ENCODE measurements around the gene CYSTM1.
"Not testable (repeated sequence)": the region's sequence is repeated elsewhere in the genome, so short reads cannot be mapped to it uniquely, and the experiment has no call there.

The CYSTM1 gene

DNA sequence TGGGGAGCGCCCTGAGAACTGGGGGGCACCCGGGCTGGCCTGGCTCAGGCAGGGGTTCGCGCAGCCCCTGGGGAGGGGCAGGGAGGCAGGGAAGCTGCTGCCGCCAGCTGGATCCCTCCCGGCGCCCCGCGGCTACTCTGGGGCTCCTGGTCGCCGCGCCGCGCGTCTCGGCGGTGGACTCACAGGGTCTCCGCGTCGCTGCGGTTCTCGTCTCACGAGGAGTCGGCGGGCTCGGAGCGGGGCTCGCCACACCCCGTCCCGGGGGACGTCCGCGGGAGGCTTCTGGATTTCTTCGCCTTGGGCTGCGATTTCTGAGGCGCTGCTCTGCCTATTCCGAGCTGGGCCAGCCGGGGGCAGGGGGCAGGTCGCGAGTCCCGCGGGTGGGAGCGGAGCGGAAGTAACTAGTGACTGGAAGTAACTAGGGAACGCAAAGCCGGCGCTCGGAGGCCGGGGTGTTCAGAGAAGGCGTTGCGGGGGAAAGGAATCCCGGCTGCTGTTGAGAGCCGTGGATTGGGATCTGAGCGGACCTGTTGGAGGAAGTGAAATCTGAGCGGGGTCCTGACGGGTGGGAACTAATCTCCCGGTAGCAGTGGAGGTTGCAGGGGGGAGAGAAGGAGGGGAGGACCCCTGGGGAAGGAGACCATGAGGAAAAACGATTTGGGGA lies 511 bp downstream of the CYSTM1 start:
- in situ Hi-C loops (cut with HindIII; ENCODE audit: low sequenced_read_pairs) = no loop called here

DNA sequence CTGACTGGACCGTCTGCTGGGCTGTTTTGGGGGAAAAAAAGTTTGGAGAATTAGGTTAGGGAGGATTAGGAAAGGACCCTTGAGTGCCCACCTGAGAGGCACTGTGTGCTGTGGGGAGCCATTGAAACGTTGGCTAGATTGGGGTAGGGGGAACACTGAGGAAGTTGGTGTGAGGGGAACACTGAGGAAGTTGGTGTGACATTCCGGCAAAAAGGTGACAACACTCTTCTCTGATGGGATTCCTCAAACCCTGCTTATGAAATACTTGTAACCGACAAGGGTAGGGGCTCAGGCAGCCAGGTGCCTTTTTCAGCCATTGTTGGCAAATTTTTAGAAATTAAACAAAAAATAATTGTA lies 1.0 kb downstream of the CYSTM1 start:
- in situ Hi-C loops (cut with HindIII; ENCODE audit: low sequenced_read_pairs) = no loop called here

DNA sequence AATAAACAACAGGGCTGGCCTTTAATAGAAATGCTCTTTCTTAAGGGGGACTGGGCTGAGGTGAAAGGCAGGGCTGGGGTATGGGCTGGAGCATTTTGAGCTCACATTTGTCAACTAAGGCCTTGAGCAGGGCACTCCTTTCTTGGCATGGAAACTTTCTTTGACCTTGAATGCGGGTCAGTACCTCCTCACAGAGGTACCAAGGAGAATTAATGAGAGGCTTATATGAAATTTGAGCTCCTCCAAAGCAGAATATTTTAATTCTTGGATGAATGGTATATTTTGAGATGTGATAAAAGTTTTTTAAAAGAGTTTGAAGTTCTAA lies 3.1 kb downstream of the CYSTM1 start:
- in situ Hi-C loops (cut with HindIII; ENCODE audit: low sequenced_read_pairs) = no loop called here

DNA sequence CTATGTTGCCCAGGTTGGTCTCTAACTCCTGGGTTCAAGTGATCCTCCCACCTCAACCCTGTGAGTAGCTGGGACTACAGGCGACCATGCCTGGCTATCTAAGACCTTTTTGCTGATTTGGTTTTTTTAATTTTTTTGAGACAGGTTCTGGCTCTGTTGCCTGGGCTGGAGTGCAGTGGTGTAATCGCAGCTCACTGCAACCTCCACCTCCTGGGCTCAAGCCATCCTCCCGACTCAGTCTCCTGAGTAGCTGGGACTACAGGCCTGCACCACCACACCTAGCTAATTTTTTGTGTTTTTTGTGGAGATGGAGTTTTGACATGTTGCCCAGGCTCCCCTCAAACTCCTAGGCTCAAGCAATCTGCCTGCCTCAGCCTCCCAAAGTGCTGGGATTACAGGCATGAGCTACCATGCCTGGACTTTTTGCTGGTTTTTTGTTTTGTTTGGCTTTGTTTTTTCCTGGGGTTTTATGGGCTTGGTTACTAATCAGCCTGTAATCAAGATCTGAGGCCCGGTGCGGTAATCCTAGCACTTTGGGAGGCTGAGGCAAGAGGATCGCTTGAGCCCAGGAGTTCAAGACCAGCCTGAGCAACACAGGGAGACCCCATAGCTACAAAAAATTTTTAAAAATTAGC lies 3.6 kb downstream of the CYSTM1 start:
- in situ Hi-C loops (cut with HindIII; ENCODE audit: low sequenced_read_pairs) = no loop called here

DNA sequence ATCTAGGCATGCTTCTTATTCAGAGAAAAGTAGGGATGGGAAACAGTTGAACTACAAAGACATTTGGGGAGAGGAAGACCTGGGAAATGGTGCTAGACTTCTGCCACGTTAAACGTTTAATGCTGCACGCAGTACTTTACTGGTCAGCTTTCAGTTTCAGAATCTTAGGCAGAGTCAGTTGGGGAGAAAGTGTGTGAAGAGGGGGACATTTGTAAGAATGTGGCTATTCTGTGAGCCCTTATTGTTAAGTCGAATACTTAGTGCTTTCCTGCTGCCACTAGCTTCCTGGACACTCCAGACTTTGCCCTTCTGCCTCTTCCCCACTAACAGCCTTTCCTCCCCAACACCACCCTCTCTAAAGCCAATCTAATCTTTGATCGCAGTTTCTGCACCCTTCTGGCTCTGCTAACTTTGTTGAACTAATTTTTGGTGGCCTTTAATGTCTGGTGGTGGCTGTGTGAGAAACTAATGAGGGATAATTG lies 6.1 kb downstream of the CYSTM1 start:
- in situ Hi-C loops (cut with HindIII; ENCODE audit: low sequenced_read_pairs) = no loop called here

DNA sequence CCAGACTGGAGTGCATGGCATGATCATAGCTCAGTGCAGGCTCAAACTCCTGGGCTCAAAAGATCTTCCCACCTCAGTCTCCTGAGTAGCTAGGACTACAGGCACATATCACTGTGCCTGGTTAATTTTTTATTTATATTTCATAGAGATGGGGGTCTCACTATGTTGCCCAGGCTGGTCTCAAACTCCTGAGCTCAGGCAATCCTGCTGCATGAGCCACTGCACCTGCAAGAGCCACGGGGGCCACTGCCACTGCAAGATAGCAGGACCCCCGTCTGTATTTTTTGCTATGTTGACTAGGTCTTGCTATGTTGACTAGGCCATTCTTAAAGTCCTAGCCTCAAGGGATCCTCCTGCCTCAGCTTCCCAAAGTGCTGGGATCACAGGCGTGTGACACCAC lies 6.5 kb downstream of the CYSTM1 start:
- in situ Hi-C loops (cut with HindIII; ENCODE audit: low sequenced_read_pairs) = no loop called here

DNA sequence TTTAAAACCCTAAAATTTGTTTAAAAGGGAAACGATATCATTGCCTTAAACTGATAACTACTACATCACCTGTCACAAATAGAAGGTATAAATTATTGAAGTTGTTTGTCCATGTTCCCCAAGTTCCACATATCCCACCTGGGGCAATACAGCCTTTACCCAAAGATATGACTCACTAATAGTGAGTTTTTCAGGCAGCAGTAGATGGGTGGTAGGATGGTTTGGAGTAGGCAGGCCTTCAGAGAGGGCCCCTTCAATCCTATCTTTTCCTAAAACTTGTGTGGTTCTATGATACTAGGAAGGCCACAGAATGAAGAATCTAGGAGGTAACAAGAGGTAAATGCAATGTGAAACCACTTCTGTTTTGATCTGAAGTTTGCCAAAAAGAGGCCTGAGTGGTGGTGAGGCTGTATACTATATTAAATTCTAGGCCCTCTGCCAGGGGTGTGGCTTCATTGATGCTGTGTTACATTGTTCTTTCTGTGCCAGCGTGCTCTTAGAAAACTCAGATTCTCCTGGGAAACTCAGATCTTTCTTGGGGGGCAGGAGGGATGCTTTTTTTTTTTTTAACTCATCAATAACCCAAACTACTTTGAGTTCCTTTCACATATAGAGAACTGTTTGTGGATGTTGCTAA lies 7.2 kb downstream of the CYSTM1 start:
- in situ Hi-C loops (cut with HindIII; ENCODE audit: low sequenced_read_pairs) = no loop called here

DNA sequence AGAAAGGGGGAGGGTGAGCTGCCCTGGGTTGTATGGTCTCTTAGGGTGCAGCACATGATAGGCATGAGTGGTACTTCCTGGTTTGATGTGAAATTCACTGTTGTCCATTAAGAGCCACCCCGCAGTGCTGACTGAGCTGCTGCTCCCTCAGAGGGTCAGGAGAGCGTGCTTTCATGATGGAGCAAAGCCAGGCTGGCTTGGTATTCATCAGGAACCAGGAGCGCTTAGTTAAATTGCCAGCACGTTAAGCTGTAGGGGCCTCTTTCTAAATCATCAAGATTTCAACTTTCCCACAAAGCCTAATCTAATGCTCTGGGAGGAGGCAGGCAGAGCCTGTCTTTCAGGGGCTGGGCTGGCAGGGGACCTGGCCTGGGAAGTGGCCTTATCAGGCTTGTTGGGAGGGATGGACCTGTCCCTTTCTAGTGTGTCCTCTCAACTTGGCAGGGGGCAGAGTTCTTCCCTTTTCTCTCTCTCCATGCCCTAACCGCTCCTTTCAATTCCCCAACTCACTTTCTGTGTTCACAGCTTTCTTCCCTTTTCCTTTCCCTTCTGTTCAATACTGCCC lies 7.9 kb downstream of the CYSTM1 start:
- in situ Hi-C loops (cut with HindIII; ENCODE audit: low sequenced_read_pairs) = no loop called here

DNA sequence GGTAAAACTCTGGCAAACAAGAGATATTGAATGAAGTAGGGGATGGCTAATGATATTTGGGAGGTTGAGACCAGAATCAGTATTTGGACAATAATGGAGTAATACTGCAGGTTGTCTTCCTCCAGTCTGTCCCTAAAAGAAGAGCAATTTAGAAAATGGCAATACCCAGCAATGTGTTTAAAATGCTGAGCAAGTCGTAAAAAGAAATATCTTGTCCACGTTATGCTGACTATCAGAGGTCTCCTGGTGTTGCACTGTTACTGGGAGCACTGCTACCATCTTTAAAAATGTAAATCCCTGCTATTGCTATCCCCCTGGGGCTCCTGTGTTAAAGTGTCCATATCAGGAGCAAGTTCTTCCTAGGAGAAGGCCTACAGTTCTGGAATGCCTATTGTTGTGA lies 10.4 kb downstream of the CYSTM1 start:
- in situ Hi-C loops (cut with HindIII; ENCODE audit: low sequenced_read_pairs) = no loop called here

DNA sequence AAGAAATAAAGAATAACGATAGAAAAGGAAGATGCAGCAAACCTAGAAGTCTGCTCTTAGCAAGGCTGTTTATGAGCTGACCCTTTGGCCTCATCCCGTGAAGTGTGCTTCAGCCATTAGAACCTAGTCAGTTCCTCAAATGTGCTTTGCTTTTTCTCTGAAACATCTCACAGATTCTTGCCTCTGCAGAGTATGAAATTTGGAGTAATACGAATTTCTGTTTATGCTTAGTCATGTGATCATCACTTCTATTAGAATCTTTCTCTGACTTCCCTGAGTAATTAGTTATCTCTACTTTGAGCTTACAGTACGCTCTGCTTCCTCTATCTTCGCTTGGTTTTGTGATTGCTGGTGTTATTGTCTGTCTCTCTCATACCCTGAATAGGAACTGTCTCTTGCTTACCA lies 11.3 kb downstream of the CYSTM1 start:
- in situ Hi-C loops (cut with HindIII; ENCODE audit: low sequenced_read_pairs) = no loop called here

DNA sequence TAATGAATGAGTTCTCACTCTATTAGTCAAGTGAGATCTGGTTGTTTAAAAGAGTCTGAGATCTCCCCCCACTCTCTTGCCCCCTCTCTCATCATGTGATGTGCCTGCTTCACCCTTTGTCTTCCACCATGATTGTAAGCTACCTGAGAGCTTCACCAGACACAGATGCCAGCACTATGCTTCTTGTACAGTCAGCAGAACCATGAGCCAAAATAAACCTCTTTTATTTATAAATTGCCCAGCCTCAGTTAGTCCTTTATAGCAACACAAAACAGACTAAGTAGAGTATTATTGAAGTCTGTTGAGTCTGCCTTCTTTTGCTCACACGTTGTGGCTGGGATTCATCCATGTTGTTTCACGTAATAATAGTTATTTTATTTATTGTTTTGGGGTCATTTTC lies 14.3 kb downstream of the CYSTM1 start:
- in situ Hi-C loops (cut with HindIII; ENCODE audit: low sequenced_read_pairs) = no loop called here

DNA sequence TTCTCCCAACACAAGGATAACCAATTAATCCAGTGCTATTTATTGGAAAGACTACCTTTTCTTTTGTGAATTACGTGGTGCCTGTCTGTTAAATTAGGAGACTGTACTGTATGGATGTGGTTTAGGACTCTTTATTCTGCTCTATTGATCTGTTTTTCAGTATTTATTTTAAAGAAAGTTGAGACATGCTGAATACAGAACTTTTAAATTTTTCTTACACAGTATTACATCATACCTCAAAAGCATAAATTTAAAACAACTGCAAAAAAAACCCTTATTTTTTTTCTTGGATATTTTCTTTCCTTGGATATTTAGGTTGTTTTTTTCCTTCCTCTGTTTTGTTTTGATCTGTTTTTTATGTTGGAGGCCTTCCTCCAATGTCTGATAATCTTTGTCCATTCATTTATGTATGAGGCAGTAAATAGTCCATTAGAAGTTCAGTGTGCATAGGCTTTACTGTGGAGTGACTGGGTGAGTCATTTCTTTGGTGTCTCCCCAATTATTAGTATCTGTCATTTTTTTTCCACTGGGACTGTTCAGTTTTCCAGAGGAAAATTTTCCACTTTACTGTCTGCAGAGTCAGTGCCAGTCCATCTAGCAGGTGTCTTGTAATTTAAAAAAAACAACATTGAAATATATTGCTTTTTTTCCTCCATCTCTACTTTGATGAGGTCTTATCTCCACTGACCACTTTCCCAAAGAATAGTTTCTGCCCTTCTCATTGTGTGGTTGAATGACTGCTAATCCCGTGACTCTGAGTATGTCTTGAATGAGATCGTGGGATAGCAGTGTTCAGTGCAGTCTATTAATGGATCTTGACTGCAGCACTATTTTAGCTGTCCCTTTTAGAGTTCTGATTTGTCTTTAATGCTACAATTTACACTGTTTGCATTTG lies 15.2 kb downstream of the CYSTM1 start:
- in situ Hi-C loops (cut with HindIII; ENCODE audit: low sequenced_read_pairs) = no loop called here

DNA sequence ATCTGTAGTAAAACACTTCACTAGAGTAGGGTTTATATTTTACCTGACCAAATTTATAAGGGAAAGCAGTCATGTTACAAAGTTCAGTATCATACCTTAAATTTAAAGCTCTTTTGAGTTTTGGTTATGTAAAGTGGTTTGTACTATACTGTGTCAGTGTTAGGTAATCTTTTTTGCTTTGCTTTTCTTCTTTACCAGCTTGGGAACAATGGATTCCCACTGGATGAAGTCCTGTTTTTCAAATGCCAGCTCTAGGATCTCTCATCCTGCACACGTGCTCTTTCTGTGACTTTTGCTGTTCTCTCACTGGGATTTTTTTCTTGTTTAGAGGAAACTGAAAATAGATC lies 15.9 kb downstream of the CYSTM1 start:
- in situ Hi-C loops (cut with HindIII; ENCODE audit: low sequenced_read_pairs) = no loop called here

DNA sequence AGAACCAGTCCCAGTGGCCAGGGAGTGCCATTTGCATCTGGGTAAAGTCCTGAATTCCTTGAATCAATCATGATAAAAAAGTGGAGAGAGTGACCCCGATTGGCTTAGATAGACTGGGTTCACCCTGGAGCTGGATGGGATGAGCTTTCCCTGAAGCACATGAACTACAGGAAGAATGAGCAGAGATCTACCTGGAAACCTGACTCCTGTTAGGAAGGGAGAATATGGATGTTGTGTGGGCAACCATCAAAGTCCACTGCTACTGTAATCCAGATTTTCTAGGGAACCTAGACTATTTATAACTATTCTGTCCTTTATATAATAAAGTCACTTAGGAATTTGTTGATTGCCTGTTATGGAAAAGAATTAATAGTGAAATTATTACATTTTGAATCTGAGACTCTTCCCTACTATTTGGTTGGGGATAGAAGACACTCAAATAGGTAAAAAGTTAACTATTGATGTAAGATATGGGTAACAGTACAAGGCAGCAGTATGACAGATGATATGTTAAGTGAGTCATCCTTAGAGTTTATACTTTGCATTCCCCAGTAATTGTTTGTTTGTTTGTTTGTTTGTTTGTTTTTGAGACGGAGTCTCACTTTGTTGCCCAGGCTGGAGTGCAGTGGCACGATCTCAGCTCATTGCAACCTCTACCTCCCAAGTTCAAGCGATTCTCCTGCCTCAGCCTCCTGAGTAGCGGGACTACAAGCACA lies 17.9 kb downstream of the CYSTM1 start:
- in situ Hi-C loops (cut with HindIII; ENCODE audit: low sequenced_read_pairs) = no loop called here

DNA sequence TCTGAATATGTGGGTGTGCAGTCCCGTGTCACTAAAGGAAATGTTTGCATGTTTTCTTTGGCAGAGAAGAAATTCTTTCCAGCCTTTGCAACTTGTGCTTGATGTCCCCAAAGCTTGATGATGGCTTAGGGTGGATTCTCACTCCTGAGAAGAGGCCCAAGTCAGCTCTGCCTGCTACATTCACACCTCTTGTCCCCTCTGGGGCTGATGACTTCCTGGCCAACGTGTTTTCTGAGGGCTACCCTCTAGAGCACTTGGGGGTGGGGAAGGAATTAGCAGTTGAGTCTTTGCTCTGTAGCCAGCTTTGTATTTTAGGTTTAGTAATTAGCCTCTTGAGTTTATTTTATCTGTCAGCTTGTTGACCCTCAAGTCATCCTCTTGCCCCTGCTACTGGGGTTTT lies 19.7 kb downstream of the CYSTM1 start:
- in situ Hi-C loops (cut with HindIII; ENCODE audit: low sequenced_read_pairs) = no loop called here

DNA sequence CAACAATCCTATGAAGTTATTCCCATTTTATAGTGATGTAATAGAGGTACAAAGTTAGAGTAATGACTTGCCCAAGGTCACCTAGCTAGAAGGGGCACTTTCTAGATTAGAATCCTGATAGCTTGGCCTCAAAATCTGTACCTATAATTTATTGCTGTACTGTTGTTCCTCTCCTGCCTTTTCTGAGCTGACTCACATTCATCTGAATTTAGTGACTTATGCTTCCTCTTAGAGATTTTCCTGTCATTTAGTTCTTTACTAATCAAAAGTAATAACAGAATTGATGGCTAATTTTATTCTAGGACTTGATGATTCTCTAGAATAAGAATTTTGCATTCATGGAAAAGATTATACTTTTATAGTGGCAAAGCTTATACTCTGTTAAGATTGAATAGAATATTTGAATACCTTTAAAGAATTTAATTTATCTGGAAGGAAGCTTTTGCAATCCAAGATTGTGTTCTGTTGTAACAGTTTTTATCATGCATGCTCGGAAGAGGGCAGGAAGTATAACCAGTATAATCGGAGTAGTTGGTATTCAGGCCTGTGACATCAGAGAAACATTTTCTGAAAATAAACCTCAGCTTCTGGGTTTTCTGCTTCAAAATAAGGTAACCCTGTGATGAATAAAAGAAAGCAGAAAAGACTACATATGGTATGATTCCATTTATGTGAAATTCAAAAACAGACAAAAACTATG lies 21.3 kb downstream of the CYSTM1 start:
- in situ Hi-C loops (cut with HindIII; ENCODE audit: low sequenced_read_pairs) = no loop called here

DNA sequence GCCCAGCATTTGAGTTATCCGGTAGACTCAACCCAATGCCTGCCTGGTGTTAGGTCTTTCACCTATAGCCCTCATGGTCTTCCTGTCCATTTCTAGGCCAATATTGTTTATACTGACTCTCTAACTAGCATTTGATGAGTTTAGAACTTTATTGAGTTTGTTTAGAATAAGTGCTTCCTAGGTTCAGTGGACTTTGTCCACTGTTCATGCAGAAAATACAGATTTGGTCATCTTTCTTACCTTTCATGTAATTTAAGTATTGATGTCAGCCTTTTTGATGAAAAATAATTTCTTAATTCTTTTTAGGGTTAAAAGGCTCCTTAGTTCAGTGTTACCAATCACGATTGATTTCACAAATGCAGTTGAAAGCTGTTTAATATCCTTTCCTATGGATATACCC lies 22.0 kb downstream of the CYSTM1 start:
- in situ Hi-C loops (cut with HindIII; ENCODE audit: low sequenced_read_pairs) = no loop called here

DNA sequence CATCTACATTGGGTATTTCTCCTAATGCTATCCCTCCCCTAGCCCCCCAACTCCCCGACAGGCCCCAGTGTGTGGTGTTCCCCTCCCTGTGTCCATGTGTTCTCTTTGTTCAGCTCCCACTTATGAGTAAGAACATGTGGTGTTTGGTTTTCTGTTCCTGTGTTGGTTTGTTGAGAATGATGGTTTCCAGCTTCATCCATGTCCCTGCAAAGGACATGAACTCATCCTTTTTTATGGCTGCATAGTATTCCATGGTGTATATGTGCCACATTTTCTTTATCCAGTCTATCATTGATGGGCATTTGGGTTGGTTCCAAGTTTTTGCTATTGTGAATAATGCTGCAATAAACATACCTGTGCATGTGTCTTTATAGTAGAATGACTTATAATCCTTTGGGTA lies 23.9 kb downstream of the CYSTM1 start:
- in situ Hi-C loops (cut with HindIII; ENCODE audit: low sequenced_read_pairs) = not testable (repeated sequence)

DNA sequence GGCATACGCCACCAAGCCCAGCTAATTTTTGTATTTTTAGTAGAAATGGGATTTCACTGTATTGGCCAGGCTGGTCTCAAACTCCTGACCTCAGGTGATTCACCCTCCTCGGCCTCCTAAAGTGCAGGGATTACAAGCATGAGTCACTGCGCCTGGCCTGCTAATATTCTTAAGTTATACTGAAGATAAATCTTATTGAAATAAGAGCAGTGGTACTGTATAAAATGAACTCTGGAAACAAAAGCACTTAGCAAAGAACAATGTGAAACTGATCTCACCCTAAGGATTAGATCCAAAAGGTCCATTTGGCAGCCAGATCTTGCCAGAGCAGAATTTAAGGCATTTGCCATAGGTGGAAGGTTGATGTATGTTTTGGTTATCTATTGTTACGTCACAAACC lies 27.1 kb downstream of the CYSTM1 start:
- in situ Hi-C loops (cut with HindIII; ENCODE audit: low sequenced_read_pairs) = no loop called here

DNA sequence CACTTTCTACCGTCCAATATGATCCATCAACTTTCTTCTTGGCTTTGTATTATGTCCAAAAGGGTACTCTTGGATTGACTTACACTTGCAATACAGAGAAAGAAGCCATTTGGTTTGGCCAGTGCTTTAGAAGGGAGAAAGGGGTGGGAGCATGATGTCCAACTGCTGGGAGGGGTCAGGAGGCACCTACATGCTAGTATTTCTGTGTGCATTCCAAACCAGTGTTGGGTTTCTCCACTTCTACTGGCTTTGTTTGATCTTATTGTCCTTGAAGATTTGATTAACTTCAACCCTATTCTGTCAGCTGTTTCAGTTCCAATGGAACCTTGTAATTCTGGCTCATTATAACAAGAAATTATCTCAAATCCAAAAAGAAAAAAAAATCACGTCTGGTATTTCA lies 27.6 kb downstream of the CYSTM1 start:
- in situ Hi-C loops (cut with HindIII; ENCODE audit: low sequenced_read_pairs) = no loop called here
